GM19043 (cell line): ENCODE measurements around the gene GOSR1.
"Not testable (repeated sequence)": the region's sequence is repeated elsewhere in the genome, so short reads cannot be mapped to it uniquely, and the experiment has no call there.

Experiments used
- ATAC-seq: cut with Tn5 transposase; IDR thresholded peaks from one replicate; pipeline ENCODE4 v1.9.1; 2021; ENCODE audit warnings: low read depth; ENCODE audit not compliant: unreplicated experiment

GOSR1 gene

GRCh38 chr17:30541802-30542201 lies 64.6 kb downstream of the GOSR1 start:
- ATAC-seq: no peak

GRCh38 chr17:30543456-30543855 lies 66.2 kb downstream of the GOSR1 start:
- ATAC-seq: no peak

- no peak for ATAC-seq
These were observed 67.8 kb downstream of the GOSR1 start for GRCh38 chr17:30545024-30545423.

GRCh38 chr17:30547778-30548573 lies 70.8 kb downstream of the GOSR1 start:
- ATAC-seq: no peak

GRCh38 chr17:30549181-30549580 lies 72.0 kb downstream of the GOSR1 start:
- ATAC-seq: not testable (repeated sequence)

- no peak for ATAC-seq
These were observed 72.8 kb downstream of the GOSR1 start for GRCh38 chr17:30549864-30550511.

GRCh38 chr17:30550512-30551273 lies 73.5 kb downstream of the GOSR1 start:
- ATAC-seq: peak; percentile 72

GRCh38 chr17:30551274-30551995 lies 74.2 kb downstream of the GOSR1 start:
- not testable (repeated sequence) for ATAC-seq

GRCh38 chr17:30551996-30552339 lies 74.8 kb downstream of the GOSR1 start:
- ATAC-seq: no peak

- ATAC-seq: no peak
These were observed 75.9 kb downstream of the GOSR1 start for GRCh38 chr17:30552994-30553566.

GRCh38 chr17:30553823-30554440 lies 76.7 kb downstream of the GOSR1 start:
- ATAC-seq: not testable (repeated sequence)

GRCh38 chr17:30554839-30555751 lies 77.9 kb downstream of the GOSR1 start:
- ATAC-seq: no peak

GRCh38 chr17:30555942-30556341 lies 78.7 kb downstream of the GOSR1 start:
- ATAC-seq: no peak

- no peak for ATAC-seq
These were observed 79.4 kb downstream of the GOSR1 start for GRCh38 chr17:30556374-30557332.

- no peak for ATAC-seq
These were observed 80.9 kb downstream of the GOSR1 start for GRCh38 chr17:30557916-30558685.

GRCh38 chr17:30558686-30559545 lies 81.7 kb downstream of the GOSR1 start:
- no peak for ATAC-seq
